Epidermal melanocyte (primary cell): ENCODE data around the gene CIC.

Experiments used
- DNase-seq: peaks from one replicate; pipeline ENCODE4 v3.0.0; 2011; ENCODE audit warnings: low spot score; ENCODE audit not compliant: insufficient read length

CIC gene

DNA sequence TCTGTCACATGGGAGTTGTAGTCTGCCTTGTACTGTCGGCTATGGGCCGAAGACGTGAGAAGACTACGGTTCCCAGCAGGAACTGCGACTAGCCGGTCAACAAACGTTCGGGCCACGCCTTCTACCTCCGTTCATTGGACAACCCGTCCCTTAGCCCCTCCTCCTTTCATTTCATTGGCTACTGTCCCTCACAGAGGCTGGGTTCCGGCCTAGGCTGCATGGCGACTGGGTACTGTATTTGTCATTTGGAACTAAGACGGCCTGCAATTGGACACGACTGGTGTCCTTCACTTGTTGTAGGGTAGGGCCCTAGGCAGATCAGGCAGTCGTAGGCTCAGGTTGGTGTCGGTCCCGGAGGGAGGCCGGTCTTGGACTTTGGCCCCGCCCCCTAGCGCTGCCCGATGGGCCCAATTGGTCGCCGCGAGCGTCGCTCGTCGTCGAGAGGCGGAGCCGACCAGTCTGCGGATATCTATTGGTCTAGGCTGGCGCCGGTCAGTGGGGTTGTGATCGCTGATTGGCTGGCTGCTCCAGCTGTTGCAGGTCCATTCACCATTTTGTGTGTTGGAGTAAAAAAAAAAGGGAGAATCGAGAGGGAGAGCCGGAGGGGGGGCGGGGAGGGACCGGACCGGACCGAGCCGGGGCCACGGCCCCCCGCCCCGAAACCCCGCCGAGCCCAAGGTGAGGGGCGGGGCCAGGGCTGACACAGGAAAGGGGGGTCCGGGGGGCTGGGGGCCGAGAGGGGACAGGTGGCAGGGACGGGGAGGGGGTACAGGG, at the start of gene CIC:
Gene CIC, plus strand, starts transcription at position 549 of the 774 bp plus-strand sequence. CDS start 2,532 bp downstream, outside the sequence.
- DNase-seq = peak; percentile 99

DNA sequence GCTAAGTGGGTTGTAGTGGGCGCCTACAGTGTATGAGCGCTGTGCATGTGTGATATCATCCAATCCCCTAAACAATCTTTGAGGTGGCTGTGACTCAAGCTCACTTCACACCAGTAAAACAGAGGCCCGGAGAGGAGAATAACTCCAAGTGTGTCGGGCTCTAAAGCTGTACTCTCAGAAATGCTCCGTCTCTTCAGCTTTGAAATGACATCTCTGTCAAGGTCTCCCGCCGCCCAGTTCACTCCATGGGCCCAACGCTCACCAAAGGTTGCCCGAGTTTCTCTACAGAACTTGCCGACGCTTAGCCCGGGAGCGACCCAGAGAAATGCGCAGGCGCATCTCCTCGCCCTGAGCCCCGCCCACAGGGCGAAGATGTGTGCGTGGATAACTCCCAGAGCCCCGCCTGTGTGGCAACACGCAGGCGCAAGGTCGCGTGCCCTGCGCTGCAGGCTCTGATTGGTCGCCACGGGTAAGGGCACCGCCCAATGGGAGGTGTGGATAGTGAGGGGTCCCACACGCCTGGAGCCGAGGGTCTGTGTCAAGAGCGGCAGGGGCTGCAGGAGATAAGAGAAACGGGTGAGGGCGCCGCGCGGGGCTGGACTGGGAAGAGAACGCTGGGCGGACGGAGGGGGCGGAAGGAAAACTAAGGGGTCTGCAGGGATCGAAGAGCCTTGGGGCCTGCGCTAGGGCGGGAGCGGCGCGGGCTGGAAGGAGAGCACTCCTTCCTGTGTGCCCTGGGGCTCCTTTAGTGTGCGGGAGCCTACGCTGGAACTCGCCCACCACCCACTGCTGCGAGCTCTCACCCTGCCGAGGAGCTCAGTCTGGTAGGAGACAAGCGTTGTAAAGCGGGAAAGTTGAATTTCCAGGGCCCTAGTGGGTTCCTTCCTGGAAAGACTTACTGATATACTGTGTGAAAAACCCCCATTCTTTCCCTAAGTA, 49.0 kb upstream of the CIC start, which contains the start of gene ZNF526:
Gene ZNF526, plus strand, starts transcription at position 501 of the 939 bp plus-strand sequence. CDS start 4,092 bp downstream, outside the sequence.
- DNase-seq = peak; percentile 100

DNA sequence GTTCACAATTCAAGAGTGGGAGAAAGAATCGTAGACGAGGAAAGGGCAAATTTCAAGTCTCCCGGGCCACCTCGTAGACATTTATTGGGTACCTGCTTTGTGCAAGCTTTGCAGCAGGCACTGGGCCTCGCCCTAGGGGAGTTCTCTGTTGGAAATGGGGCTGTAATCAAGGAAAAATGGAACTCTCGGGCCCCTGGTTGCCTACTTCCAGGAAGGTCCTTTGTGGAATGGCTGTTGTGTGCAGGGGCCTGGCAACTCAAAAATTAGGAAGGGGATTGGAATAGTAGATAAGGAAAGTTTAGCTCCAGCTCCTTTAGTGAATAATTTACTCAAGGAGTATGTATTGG, 48.3 kb upstream of the CIC start:
- DNase-seq = no peak

DNA sequence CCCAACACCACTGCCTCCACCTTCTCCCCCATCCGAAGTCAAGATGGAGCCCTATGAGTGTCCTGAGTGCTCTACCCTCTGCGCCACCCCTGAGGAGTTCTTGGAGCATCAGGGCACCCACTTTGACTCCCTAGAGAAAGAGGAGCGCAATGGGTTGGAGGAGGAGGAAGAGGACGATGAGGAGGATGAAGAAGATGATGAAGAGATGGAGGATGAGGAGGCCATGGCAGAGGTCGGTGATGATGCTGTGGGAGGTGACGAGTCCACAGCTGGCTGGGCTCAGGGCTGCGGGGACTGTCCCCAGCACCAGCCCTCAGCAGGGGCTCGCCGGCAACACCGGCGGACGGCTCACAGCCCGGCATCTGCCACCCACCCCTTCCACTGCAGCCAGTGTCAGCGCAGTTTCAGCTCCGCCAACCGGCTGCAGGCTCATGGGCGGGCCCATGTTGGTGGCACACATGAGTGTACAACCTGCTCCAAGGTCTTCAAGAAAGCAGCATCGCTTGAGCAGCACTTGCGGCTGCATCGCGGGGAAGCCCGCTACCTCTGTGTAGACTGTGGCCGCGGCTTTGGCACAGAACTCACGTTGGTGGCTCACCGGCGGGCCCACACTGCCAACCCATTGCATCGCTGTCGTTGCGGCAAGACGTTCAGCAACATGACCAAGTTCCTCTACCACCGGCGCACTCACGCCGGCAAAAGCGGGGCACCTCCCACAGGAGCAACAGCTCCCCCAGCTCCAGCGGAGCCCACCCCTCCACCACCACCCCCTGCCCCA, 43.9 kb upstream of the CIC start:
- DNase-seq = no peak

DNA sequence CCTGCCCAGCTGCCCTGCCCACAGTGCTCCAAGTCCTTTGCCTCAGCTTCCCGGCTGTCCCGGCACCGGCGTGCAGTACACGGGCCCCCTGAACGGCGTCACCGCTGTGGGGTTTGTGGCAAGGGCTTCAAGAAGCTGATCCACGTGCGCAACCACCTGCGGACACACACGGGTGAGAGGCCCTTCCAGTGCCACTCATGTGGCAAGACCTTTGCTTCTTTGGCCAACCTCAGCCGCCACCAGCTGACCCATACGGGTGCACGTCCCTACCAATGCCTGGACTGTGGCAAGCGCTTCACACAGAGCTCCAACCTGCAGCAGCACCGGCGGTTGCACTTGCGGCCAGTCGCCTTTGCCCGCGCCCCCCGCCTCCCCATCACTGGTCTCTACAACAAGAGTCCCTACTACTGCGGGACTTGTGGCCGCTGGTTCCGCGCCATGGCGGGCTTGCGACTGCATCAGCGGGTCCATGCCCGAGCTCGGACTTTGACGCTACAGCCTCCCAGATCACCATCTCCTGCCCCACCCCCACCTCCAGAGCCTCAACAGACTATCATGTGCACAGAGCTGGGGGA, 43.2 kb upstream of the CIC start:
- no peak for DNase-seq

DNA sequence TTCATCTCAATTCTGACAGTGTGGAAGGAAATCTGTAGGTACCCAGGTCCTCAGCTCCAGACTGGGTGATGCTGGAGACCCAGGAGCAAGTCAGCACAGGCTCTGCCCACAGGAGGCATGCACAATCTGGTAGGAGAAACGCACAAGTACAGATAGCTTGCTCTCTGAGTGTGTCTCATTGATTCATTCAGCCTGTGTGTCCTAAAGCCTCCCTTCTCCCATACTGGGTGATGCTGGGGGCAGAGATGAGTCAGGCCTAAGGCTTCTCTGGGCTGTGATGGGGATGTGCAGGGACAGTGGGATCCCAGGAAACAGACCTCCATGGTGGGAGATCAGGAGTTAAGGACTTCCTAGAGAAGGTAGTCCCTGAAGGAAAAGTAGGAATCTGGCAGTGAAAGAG, 42.2 kb upstream of the CIC start:
- no peak for DNase-seq

DNA sequence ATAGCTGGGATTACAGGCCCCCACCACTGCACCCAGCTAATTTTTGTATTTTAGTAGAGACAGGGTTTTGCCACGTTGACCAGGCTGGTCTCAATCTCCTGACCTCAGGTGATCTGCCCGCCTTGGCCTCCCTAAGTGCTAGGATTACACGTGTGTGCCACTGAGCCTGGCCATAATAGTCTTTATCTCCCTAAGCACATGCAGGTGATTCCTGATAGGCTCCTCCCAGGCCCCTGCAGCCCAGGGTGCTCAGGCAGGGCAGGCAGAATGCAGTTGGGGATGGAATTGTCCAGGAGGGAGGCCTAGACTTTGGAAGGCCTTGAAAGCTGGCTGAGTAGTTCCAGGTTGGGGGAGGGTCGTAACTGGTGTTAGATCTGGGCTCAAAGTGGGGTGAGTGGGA, 40.4 kb upstream of the CIC start:
- no peak for DNase-seq

DNA sequence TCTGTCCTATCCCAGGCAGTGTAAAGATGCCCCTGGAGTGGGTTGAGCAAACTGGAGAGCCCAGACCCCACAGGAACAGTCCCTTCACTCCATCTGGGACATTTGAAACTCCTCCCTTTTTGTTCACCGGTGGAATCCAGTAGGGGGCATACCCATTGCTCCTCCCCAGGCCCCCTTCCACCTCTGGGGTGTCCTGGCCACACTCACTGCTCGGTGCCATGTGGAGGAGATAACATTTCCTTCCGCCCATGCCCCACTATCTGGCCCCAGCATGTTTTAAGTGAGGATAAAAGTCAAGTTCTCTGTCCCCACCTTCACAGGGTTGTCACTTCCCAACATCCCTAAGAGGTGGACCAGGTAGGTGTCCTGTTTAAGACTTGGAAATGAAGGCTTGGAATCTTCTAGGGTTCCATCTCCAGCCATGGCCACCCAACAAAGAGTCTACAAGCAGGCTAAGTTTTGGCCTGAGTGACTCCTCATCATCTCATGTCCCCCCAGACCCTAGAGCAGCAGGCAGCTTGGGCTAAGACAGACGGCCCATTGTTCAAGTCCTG, 39.7 kb upstream of the CIC start:
- DNase-seq = no peak

DNA sequence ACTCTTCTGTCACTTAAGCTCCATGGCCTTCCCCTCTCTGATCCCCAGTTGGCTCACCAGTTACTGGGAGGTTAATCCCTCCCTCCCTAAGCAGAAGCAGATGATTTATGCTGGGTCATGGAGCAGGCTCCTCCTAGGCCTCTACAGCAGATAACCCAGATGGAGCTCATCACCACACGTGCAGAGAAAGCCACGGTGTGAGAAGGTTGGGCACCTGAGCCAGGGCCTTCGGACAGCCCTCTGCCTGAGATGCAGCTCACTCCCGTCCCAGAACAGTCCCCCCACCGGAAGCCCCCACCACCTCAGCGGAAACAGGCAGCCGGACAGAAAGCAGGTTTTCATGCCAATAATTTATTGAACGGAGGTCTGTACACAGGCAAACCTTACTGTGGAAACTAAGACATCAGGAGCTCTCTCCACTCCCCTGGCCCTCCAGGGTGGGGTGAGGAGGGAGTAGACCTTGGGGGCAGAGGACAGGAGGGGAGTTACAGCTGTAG, 39.1 kb upstream of the CIC start:
- DNase-seq = peak; percentile 19

DNA sequence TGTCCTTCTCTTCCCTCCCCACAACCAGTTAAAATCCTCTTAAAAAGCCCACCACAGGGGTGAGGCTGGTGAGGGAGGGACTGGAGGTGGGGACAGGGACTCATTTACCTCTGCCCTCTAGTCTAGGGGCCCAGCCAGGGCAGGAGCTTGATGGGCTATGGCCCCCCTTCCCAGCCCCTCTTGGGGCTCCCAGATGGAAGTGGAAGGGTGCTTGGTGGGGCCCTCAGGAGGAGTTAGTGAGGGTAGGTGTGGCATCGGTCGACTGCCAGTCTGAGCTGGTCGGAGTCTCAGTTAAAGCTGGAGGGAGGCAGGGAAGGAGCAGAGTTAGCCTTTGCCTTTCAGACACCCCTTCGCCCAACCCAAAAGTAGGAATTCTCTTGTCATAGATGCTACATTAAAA, 38.5 kb upstream of the CIC start:
- DNase-seq = no peak

DNA sequence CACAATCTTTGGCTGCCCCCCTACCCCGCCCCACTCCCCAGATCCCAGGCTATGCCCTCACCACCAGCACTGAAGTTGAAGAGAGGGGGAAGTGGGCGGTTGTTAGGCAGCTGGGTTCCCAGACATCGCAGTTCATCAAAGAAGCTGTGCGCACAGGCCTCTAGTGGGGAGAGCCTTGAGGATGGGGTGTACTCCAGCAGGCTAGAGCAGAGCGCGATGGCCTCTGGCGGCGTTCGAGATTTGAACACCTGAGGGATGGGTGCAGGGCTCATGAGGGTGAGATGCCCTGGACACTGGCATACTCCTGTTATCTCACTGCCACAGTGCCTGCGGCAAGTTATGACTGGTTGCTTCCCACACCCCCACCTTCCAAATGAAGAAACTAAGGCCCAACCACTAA, 36.6 kb upstream of the CIC start:
- DNase-seq = no peak

DNA sequence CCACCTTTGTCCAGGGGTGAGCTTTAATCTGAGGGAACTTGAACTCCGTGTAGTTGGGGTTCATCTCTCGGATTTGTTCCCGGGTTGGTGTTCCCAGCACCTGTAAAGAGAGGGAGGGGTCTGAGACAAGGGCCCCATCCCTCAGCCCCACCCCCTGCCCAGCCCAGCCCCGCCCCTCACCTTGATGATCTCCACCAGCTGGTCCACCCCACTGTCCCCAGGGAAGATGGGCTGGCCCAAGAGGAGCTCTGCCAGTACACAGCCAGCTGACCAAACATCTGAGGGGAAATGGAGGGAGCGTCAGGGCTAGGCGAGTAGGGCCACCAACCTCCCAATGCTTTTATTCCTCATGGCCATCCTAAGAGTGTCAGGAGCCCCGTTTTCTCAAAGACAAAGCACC, 35.9 kb upstream of the CIC start:
- no peak for DNase-seq

DNA sequence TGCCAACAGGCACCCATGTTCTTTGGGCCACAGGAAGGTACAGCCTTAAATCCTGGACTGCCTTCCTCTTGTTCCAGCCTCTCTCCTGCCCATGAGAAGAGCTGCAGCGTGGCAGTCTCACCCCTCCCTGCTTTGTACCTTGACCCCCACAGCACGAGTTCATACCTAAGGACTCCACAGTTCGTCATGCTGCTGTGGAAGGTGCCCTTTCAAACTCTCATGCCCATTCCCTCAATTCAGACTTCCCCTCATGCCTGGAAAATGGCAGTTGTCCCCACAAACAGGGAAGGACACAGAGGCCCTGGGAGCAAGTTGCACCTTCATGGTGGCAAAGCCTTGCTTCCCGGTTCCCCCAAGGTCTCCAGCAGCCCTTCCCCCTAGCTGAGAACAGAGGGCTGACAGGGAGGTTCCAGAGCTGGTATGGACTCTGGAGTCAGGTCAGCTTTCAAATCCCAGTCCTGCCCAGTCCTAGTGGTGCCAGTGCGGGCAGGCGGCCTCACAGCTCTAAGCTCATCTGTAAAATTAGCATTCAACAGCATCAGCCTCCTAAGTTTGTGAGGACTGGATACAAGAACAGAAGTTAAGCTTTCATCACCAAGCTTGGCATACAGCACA, 35.3 kb upstream of the CIC start:
- no peak for DNase-seq

DNA sequence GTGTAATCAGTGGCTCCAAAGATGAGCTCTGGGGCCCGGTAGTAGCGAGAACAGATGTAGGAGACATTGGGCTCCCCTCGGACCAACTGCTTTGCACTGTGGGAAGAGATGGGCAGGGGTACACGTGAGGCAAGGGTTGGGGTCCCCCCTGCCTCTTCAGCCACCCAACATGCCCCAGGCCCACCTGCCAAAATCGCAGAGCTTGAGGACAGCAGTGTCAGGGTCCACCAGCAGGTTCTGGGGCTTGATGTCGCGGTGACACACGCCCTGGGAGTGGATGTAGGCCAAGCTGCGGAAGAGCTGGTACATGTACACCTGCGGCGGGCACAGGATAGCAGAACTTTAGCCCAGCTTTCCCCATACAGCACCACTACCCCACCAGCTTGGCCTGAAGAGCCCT, 34.7 kb upstream of the CIC start:
- DNase-seq = no peak

DNA sequence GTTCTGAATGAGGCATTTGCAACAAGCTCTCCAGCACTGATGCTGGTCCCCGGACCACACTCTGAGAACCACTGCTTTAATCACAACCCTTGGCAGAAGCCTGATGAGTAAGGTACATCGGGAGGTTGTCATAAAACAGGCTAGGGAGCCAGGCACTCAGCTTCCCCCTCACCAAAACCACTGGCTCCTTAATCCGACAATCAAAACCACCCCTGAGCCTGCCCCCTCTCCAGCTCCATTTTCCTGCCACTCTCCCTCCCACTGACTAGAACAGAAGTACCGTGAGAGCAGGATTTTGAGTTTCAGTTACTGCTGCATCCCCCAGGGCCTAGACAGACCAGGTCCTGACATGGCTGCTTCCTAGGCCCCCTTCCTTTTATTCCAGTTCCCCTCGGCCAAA, 33.9 kb upstream of the CIC start:
- no peak for DNase-seq

DNA sequence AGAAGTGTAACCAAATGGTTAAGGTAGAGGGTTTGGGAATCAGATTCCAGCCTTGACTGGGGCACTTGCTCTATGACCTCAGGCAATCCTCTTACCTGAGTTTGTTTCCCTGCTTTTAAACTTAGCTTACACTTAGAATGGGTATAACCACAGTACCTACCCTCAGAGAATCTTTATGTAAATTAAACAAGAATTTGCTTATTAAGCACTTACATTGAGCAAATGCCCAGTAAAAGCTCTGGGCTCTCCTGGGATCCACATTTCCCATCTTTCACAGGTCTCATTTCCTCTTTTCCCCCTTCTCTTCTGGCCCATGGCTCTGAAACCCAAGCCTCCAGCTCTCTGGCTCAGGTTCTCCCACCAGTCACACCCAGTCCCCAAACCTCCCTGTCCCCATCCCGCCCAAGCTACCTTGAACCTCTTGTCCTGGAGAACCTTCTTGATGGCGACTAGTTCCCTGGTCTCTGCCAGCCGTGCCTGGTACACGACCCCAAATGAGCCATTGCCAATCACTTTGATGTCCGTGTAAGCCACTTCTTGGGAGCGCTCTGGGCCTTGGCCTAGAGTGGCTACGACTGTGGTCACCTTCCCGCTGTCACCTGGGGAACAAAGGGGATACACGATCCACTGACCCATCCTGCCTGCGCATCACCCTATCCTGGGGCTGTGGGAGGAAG, 29.4 kb upstream of the CIC start:
- DNase-seq = no peak

DNA sequence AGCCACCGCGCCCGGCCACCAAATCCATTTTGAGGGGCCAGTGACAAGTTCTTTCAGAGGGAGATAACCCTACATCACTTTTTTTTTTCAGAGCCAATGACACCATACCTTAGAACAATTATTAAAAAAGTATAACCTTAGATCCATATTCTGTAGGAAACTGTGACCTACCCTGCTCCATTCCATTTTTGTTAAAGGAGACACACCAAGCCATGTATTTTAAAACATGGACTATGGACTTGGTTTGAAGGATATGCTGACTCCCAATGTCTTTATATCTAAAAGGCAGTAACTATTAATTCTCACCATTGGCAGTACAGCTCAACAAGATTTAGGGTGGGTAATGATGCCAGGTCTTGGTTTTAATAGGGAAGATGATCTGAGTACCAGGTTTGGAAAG, 27.8 kb upstream of the CIC start:
- DNase-seq = no peak

DNA sequence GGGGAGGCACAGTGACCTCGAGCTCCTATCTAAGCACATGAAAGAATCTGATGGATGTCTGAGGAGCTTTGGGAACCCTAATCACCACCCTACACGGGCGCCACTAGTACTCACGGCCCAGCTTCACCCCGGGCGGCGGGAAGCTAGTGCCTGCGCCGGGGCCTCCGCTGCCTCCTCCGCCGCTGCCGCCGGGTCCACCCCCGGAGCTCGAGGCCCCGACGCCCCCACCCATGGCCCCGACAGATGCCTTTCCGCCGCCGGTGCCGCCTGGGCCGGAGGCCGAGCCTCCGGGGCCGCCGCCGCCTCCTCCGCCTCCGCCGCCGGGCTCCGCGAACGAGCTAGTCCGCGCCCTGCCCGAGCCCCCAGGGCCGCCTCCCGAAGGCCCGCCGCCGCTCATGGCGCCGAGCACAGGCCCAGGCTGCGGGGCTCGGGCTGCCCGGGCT, 27.0 kb upstream of the CIC start:
- DNase-seq = no peak

DNA sequence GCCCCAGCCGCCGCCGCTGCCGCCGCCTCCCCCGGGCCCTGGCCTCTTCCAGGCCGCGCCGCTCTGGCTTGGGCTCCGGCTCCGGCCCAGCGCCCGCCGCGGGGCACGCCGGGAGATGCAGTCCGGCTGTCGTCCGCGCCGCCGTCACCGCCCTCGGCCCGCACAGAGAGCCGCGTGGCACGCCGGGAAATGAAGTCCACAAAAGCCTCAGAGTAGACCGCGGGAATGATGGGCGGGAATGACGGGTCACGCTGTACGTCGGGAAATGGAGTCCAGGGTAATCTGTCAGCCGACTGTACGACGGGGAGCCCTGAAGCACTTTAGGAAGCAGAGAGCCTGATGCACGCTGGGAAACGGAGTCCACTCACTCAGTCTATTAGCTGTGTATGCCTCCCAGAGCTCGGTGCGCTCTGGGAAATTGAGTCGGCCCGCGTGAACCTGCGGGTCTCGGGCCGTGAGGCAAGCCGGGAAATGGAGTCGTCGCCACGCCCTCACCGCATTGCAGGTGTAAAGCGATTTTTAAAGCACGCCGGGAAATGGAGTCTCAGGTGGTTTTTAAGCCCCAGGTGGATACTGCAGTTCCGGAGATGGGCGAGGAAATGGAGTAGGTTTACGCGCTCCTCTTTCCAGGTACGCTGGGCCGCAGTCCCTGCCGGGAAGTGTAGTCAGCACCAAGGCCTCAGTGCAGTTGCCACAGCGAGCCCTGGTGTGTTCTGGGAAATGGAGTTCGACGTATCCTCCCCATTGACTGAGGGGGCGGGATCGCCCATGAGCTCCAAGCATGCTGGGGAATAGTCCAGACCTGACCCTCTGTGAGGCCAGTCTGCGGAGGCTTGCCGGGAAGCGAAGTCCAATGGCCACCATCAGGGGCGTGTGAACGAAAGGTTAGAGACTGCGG, 26.3 kb upstream of the CIC start, which contains the start of gene GSK3A:
Gene GSK3A, minus strand, starts transcription at position 91 of the 898 bp plus-strand sequence. CDS start 137 bp downstream, outside the sequence.
- DNase-seq = peak; percentile 96
